ENCODE results near the gene XYLT1.
"Not testable (repeated sequence)": the region's sequence is repeated elsewhere in the genome, so short reads cannot be mapped to it uniquely, and the experiment has no call there.

Gene XYLT1

DNA sequence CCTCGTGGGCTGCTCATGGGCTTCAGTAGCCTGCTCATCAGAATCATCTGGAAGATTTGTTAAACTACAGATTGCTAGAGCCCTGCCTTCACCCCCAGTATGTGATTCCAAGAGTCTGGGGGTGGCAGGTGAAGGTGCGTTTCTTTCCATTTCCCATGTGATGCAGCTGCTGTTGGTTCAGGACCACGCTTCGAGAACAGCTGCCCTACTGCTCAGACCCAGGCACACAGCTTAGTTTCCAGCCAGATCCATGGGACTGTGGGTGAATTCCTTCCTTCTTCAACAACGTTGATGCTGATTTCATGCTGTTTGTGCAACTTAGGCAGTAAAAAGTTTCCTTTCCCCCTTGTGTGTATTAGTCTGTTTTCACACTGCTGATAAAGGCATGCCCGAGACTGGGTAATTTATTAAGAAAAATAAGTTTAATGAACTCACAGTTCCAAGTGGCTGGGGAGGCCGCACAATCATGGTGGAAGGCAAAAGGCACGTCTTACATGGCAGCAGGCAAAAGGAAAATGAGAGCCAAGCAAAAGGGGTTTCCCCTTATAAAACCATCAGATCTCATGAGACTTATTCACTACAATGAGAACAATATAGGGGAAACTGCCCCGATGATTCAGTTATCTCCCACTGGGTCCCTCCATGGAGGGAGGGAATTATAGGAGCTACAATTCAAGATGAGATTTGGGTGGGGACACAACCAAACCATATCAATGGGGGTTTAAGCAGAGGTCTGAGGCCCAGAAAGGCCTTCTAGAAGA is 159.2 kb downstream of the XYLT1 start:
- DNase-seq (ENCODE audit: low read depth, low spot score), result no peak

DNA sequence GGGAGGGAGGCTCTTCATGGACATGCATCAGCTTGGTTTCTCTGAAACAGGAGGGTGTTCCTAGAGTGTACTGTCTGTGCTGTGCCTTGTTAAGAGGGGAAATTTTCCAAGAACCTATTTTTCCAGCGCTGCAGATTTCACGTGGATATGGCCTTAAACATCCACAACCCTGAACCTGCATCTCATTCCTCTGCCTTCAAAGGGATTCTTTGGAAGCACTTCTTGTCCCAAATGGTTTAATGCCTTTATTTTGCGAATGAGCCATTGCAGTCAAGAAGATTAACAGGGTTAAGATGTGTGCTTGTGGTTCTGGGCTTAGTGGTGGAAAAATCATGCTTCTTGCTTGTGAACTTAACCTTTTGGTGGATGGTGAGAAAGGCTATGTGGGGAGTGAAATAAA is 161.2 kb downstream of the XYLT1 start:
- DNase-seq (ENCODE audit: low read depth, low spot score), result no peak

- DNase-seq (ENCODE audit: low read depth, low spot score), result no peak
Measured at GRCh38 chr16:17308186-17308585, 162.6 kb downstream of the XYLT1 start.

DNA sequence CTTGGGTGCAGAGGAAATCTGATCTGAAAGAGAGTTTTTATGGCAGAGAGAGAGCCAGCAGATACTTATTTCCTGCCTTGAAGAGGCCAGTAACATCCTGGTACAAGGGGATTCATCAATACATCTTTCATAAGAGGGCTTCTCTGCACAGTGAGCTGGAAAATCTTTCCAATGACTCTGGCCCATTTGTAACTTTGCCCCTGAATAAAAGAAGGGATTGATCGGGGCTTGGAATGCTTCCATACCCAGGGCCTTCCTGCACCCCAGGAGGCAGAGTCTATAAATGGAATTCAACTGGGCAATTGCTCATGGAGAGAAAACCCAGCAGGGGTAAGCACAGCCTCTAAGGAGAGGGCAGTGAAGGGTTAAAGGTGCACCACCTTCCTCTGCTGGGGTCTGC is 163.3 kb downstream of the XYLT1 start:
- DNase-seq (ENCODE audit: low read depth, low spot score), result no peak

- no peak for DNase-seq (ENCODE audit: low read depth, low spot score)
Measured at GRCh38 chr16:17306745-17307144, 164.0 kb downstream of the XYLT1 start.

DNA sequence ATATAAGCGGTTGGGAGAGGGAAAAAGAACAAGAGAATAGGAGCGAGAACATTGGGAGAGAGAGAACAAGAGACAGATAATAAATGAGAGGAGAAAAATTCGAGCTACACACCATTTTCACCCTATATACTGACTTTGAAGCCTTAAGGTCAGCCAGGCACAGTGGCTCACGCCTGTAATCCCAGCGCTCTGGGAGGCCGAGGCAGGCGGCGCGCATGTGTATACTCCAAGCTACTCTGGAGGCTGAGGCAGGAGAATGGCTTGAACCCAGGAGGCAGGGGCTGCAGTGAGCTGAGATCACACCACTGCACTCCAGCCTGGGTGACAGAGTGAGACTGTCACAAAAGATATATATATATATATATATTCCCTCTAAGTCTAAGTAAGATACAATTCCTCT is 164.5 kb downstream of the XYLT1 start:
- DNase-seq (ENCODE audit: low read depth, low spot score), result not testable (repeated sequence)

GRCh38 chr16:17305694-17306093 is 165.1 kb downstream of the XYLT1 start:
- DNase-seq (ENCODE audit: low read depth, low spot score), result no peak

- no peak for DNase-seq (ENCODE audit: low read depth, low spot score)
Measured at GRCh38 chr16:17304491-17305119, 166.2 kb downstream of the XYLT1 start.

GRCh38 chr16:17304106-17304490 is 166.7 kb downstream of the XYLT1 start:
- DNase-seq (ENCODE audit: low read depth, low spot score), result no peak

GRCh38 chr16:17303101-17303500 is 167.7 kb downstream of the XYLT1 start:
- DNase-seq (ENCODE audit: low read depth, low spot score), result no peak

- DNase-seq (ENCODE audit: low read depth, low spot score), result peak; percentile 12
Measured at GRCh38 chr16:17302620-17303019, 168.1 kb downstream of the XYLT1 start.

GRCh38 chr16:17302214-17302613 is 168.5 kb downstream of the XYLT1 start:
- no peak for DNase-seq (ENCODE audit: low read depth, low spot score)

- DNase-seq (ENCODE audit: low read depth, low spot score), result no peak
Measured at GRCh38 chr16:17301593-17302135, 169.1 kb downstream of the XYLT1 start.

DNA sequence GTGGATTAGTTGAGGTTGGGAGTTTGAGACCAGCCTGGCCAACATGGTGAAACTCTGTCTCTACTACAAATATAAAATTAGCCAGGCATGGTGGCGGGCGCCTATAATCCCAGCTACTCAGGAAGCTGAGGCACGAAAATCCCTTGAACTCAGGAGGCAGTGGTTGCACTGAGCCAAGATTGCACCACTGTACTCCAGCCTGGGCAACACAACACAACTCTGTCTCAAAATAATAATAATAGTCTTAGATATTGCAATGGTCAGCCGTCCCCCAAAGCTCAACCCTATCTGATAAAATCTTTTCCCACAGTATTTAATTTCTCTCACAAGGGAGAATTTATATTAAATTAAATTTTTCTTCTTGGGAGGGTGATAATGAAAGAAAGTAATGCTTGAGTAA is 169.6 kb downstream of the XYLT1 start:
- DNase-seq (ENCODE audit: low read depth, low spot score), result no peak

- no peak for DNase-seq (ENCODE audit: low read depth, low spot score)
Measured at GRCh38 chr16:17299790-17300189, 171.0 kb downstream of the XYLT1 start.

GRCh38 chr16:17298238-17298637 is 172.5 kb downstream of the XYLT1 start:
- DNase-seq (ENCODE audit: low read depth, low spot score), result no peak

DNA sequence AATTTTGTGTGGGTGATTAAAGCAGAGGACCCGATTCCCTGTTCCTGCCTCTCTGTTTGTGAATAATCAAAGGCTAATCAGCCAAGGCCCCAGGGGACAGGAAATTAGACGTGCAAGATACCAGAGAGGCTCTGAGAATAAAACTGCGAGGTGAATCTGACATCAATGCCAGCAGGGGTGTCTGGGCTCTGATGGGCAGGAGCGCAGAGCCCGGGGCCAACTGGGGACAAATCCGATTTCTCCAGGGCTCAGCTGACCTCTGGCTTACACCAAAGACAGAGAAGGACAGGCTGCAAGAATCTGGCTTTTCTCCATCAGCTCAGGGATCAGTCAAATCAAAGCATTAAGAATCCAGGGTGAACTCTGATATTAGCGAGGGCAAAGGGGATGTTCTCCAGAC is 174.3 kb downstream of the XYLT1 start:
- no peak for DNase-seq (ENCODE audit: low read depth, low spot score)

DNA sequence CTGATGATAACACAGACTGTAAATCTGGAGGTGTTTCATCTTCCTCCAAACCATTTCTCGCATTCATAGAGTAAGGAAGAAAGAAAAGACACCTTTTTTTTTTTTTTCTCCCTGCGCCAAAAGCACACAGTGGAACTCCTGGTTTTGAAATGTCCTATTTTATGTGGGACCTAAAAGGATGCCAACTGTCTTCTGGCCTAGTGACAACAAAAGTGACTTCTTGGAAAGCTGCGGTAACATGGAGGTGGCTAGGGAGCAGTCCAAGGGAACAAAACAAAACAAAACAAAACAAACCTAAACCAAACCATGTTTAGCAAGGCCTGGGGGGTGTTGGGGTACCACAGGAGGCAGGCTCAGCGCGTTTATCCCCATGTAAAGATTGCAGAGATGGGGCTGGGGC is 174.8 kb downstream of the XYLT1 start:
- DNase-seq (ENCODE audit: low read depth, low spot score), result no peak

- DNase-seq (ENCODE audit: low read depth, low spot score), result no peak
Measured at GRCh38 chr16:17294856-17295255, 175.9 kb downstream of the XYLT1 start.

GRCh38 chr16:17293813-17294558 is 176.8 kb downstream of the XYLT1 start:
- no peak for DNase-seq (ENCODE audit: low read depth, low spot score)

- DNase-seq (ENCODE audit: low read depth, low spot score), result no peak
Measured at GRCh38 chr16:17291289-17291688, 179.5 kb downstream of the XYLT1 start.
